ENCODE measurements around the gene LMX1B. TPM values are rescaled to one million over a fixed set of nuclear protein-coding genes. Genes with fewer than 3 reads are reported as not detected.

Gene LMX1B
- total RNA-seq, 1 experiment from 2014 or later: 11.3 TPM

- H2AFZ ChIP-seq (ENCODE audit: low read depth, low read length, poor library complexity, severe bottlenecking): no peak overlapping the region
Measured at GRCh38 chr9:126621061-126621918, 7.6 kb downstream of the LMX1B start.

More at GRCh38 chr9:126621061-126621918, 7.6 kb downstream of the LMX1B start:
- H4K20me1 ChIP-seq (ENCODE audit: insufficient read depth): no peaks in the 10 kb centered on the region
- no peaks in the 10 kb centered on the region for H3K9me2 ChIP-seq (ENCODE audit: insufficient read depth)
- H3K4me3 ChIP-seq (replicated peaks in 1 of 2; ENCODE audit: low read depth in 1 of 2, low read length in 2 of 2): no peak overlapping the region
- no peaks in the 10 kb centered on the region; the same call in 1 of the 2 replicates for H3K79me2 ChIP-seq (ENCODE audit: insufficient read depth, low read length)
- no peak for ATAC-seq
- no peaks in the 10 kb centered on the region for H3K27me3 ChIP-seq (ENCODE audit: insufficient read depth, low read length)
- TF ChIP-seq ELF1 (IDR thresholded peaks at IDR 0.05; ENCODE audit: borderline replicate concordance, low read depth) (no peak), TCF7L2 (IDR thresholded peaks at IDR 0.05; ENCODE audit: borderline replicate concordance, extremely low read depth, insufficient read depth, insufficient read length) (no peak), JUND (IDR thresholded peaks at IDR 0.05) (no peak), EZH2 (IDR thresholded peaks at IDR 0.05) (no peak), SP1 (IDR thresholded peaks at IDR 0.05; ENCODE audit: low read depth) (no peak), POLR2AphosphoS5 (IDR thresholded peaks at IDR 0.05; ENCODE audit: low read depth, low read length) (no peak), ZBTB33 (IDR thresholded peaks at IDR 0.05; ENCODE audit: extremely low read depth, insufficient replicate concordance, low read length) (no peak), ZFX (IDR thresholded peaks at IDR 0.05) (no peak), MAX (IDR thresholded peaks at IDR 0.05) (no peak), EGR1 (IDR thresholded peaks at IDR 0.05; ENCODE audit: low read depth) (no peak), FOSL1 (IDR thresholded peaks at IDR 0.05; ENCODE audit: low read depth) (no peak), ZNF274 (IDR thresholded peaks at IDR 0.05; ENCODE audit: low read depth, low read length) (no peak), ATF3 (IDR thresholded peaks at IDR 0.05) (no peak), POLR2A (IDR thresholded peaks at IDR 0.05; ENCODE audit: borderline replicate concordance, extremely low read depth, insufficient read depth, insufficient read length) (no peak), SRF (IDR thresholded peaks at IDR 0.05; ENCODE audit: low read depth) (no peak), CBX3 (IDR thresholded peaks at IDR 0.05; ENCODE audit: low read depth) (no peak), REST (IDR thresholded peaks at IDR 0.05; ENCODE audit: low read depth) (no peak), RAD21 (IDR thresholded peaks at IDR 0.05; ENCODE audit: low read depth) (no peak), YY1 (IDR thresholded peaks at IDR 0.05; ENCODE audit: extremely low read depth, insufficient replicate concordance, low read depth, low read length) (no peak)
- no peaks in the 10 kb centered on the region for H3K4me1 ChIP-seq (ENCODE audit: control insufficient read depth in 1 of 2, insufficient read depth in 2 of 2, low read length in 2 of 2)
- ChIA-PET RAD21 (ENCODE audit: low non-redundant PET in 1 of 2, low total read pairs in 2 of 2, uncharacterized antibody in 2 of 2, unreplicated experiment in 2 of 2) (no interaction called here), CTCF (no interaction called here), POLR2A (no interaction called here)
- no peak overlapping the region for H3K4me2 ChIP-seq (ENCODE audit: low read length)
- intact Hi-C loops (cut with micrococcal nuclease): no loop called here
- DNase-seq (ENCODE audit: low read depth, low spot score): no peak
- H3K9me3 ChIP-seq (ENCODE audit: control insufficient read depth in 1 of 2, insufficient read depth in 1 of 2, low read depth in 1 of 2, low read length in 2 of 2): no peaks in the 10 kb centered on the region
- no peak overlapping the region for H3K9ac ChIP-seq (ENCODE audit: low read length)
- no peaks in the 10 kb centered on the region; a peak in 1 of 4 replicates for H3K36me3 ChIP-seq (ENCODE audit: control insufficient read depth in 1 of 2, insufficient read depth in 2 of 2, low read length in 2 of 2)
- no TSS peak for BruUV-seq (replicated peaks)
- H3K27ac ChIP-seq (ENCODE audit: low read depth, low read length): no peak overlapping the region

All from HCT116 (cell line).